Pons (tissue), 1 donor: ENCODE data around the gene LPXN.

ENCODE experiments used
- DNase-seq: peaks from one replicate; pipeline ENCODE4 v3.0.0-alpha.2; 2016; ENCODE audit warnings: low spot score

Gene LPXN

GRCh38 chr11:58575377-58576020 is at the start of gene LPXN:
Gene LPXN (minus strand): TSS chr11:58575856. CDS start chr11:58575772, 84 bp downstream.
- DNase-seq = peak; percentile 91

DNA sequence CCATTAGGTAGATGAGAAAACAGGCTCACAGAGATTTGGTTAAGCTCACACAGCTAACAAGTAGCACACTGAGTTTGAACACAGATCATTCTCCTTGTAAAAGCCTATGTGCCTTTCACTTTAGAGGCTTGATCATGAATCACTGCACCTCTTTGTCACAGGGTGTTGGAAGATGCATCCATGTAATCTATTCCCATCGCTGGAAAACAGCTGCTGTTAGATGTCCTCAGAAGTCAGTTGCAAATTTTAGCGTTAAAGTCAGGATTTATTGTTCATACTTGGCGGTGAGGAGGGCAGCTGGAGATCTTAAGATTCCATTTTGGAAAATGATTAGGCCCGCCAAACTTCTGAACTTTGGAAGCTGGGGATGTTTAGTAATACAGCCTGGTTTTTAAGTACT is 49.4 kb upstream of the LPXN start:
- no peak for DNase-seq

DNA sequence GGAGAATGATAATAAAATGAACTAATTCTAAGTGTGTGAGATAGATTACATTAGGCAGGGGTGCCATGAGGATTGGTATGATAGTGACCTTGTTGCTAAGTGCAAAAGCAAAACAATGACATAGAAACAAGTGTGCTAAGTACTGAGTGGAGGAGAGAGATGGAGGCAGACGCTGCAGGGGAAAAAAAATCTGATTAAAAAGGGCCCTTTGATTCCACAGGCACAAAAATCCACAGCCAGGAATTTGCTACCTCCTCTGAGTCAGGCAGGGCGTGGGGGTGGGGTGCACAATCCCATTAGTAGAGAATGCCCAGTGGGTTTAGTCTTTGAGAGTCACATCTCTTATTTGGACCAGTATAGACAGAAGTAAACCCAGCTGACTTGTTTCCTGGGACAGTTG is 46.7 kb upstream of the LPXN start, which contains the start of gene CNTF:
Gene CNTF (plus strand): TSS at position 322 of the 400 bp plus-strand sequence. CDS start 88 bp downstream, outside the sequence.
- no peak for DNase-seq

DNA sequence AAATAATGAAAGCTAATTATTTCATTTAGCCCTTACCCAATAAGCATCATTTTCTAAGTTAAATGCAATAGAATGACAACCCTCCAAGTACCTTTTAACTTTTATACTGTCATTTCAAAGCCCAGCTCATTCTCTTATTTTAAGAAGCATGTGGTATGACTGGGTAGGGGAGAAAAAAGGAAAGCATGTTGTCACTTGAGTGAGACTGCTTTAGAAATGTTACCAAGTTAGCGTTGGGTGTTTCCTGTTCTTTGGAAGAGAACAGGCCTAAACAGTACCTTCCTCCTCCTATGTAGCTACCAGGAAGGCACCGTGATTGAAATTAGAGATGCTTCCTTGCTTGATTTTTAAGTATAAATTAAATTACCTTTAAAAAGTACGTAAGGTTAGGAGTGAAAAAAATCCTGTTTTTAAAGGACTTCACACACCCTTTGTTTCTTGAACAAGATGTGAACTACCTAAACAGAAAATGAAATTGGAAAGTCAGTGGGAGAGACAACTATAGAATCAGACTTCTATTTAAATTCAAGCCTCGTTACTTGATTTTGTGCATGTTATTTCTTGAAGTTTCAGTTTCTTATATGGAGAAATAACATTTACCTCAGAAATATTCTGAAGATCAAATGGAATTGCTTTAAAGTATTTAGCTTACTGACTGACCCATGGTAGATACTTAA is 46.1 kb upstream of the LPXN start:
- no peak for DNase-seq

- DNase-seq = peak; percentile 46
Measured at GRCh38 chr11:58617976-58618557, 42.4 kb upstream of the LPXN start.

GRCh38 chr11:58616594-58616993 is 40.9 kb upstream of the LPXN start:
- DNase-seq = peak; percentile 28

- no peak for DNase-seq
Measured at GRCh38 chr11:58615559-58615958, 39.9 kb upstream of the LPXN start.

DNA sequence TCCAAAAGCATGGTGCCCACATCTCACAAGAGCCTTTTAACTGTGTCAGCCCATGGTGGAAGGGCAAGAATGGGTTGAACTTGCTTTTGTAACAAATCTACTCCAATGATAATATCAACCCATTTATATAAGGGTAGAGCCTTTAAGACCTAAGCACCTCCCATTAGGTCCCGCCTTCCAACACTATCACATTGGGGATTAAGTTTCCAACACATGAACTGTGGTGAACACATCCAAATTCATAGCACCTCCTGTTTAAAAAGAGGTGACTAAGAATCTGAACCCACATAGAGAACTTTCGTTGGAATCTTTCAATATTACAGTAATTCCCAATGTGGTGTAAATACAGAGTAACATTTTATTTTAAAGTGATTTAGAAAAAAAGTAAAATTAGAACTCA is 37.6 kb upstream of the LPXN start:
- no peak for DNase-seq

DNA sequence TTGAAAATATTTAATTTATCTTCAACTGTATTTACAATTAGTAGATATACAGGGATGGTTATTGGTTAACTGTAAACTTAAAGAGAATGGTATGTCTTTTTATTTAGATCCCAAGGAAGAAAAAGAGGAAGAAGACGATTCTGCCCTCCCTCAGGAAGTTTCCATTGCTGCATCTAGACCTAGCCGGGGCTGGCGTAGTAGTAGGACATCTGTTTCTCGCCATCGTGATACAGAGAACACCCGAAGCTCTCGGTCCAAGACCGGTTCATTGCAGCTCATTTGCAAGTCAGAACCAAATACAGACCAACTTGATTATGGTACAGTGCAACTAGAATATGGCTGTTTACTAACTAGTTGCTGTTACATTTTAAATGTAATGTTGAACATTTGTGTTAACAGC is 34.1 kb upstream of the LPXN start:
- peak; percentile 19 for DNase-seq

GRCh38 chr11:58608331-58608730 is 32.7 kb upstream of the LPXN start:
- no peak for DNase-seq

DNA sequence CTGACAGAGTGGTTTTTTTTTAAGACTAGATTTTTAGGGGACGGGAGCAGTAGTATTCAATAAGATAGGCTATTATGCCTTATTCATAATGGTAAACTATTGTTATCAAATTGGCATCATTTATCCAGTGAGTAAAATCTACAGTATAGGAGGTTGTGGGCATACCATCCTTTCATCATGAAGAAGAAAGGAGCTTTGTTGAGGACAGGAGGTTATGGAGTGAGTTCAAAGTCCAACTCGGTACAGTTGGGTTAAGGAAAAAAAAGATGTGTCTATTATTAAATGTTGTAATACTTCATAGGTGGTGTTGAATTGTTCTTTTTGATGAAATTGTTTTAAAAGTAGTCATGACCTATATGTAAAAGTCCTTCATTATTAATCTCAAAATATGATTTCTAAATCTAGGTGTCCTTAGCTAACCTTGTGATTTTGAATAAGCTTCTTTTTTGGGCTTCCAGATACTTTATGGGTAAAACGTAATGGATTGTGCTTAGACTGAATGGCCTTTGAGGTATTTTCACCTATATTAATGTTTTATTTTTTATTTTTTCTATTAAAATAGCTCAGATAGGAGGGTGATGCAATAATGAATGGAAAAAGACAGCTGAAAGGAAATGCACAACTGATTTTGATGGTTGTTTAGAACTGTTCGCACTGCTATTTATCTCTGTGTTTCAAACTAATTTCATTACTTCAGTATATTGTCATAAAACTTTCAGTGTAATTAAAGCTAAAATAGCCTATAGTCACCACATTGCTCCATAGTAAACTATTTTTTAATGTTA is 31.5 kb upstream of the LPXN start:
- DNase-seq = no peak

DNA sequence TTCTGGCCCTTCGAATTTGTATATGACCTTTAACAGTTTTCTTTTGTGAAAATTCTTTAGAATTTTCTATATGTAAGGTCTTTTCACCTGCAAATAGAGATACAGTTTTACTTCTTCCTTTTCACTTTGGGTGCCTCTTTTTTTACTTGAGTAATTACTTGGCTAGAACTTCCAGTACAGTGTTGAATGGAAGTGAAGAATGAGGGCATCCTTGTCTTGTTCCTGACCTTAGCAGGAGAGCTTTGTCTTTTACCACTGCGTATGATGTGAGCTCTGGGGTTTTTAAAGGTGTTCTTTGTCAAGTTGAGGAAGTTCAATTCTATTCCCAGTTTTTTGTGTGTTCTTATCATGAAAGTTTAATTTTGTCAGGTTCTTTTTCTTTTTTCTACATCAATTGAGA is 24.9 kb upstream of the LPXN start:
- no peak for DNase-seq

DNA sequence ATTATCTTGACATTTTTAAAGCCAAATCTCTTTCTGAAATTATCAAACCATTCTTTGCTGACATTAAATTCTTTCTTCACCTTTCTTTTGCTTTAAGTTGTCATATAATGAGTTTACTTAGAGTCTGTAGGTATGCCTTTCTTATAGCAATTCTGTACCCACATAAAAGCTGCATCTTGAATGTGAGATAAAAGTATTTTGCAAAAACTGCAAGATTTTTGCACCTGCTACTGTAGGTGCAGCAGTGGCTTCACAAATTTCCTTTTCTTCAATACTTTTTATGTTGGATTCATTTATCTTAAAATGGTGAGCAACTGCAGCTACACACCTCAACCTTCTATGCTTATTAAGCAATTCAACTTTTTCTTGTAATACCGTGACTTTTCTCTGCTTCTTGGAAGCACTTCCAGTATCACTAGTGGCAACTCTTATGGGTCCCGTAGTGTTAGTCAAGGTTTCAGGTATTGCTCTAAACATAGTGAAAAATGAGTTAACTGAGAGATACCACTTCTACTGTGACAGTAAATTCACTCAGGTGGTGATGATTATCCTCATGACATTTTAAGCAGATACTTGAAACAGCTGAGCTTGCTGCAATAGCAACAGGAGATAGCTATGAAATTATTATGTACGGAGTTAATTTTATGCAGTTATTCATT is 22.0 kb upstream of the LPXN start:
- no peak for DNase-seq

DNA sequence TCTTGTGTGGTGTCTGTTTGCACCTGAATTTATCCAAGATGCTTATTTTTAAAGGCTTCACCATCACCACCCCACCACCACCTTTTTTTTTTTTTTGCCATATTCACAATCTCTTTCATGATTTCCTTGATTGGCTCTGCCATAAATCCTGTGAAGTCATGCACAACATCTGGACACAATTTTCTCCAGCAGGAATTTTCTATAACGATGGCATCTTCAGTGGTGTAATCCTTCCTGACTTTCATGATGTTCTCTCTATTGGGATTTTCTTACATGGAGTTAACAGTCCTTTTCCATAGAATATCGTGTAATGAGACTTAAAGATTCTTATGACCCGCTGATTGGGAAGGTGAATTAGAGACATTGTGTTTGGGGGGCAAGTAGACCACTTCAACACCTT is 21.0 kb upstream of the LPXN start:
- DNase-seq = no peak

DNA sequence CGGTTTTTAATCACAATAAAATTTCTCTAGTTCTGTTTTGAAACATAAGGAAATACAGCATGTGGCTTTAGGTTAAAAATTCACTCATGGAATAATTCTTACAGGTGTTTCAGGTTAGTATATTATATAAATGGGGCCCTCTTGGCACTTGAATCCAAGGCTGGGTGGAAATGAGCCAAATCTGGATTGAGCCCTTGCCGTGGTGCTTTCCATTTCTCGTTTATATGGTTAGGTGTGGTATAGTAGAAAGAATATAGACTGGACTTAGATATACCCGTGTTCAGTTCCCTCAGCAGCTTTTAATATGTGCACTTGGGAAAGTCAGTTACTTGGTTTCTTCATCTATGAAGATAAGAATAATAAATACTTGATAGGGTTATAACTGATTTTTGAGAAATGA is 19.2 kb upstream of the LPXN start:
- DNase-seq = no peak

- no peak for DNase-seq
Measured at GRCh38 chr11:58592760-58593472, 17.3 kb upstream of the LPXN start.

DNA sequence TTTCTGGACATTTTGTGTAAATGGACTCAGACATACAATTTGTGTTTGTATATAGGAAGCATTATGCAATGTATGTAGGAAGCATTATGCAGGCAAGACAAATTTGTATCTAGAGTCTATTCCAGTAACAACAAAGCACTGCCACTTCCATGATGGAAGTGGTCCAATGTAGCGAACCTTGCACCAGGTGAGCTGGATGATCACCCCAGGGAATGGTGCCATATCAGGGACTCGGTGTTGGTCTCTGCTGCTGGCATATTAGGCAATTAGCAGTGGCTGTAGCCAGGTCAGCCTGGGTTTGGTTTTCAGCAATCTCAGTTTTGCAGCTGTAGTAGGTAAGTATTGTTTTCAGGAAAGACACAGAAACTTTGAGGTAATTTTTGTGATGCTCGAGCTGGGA is 16.0 kb upstream of the LPXN start:
- DNase-seq = no peak

DNA sequence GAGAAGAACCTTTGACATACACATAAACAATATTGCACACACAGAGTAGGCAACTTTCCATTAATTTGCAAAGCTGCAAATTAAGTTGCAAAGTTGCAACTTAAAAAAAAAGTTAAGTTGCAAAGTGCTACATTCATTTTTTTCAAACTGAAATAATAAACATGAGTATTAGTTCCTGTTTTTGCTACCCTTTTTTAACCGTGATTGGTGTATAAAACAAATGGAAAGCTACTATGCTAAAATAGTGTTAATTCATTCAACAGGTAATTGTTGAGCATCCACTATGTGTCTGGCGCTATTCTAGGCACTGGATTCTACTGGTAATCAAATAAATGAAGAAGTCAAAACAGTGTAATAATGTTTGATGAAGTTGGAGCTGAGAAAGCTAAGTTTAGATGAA is 11.3 kb upstream of the LPXN start:
- no peak for DNase-seq

GRCh38 chr11:58582437-58582836 is 6.8 kb upstream of the LPXN start:
- DNase-seq = no peak

DNA sequence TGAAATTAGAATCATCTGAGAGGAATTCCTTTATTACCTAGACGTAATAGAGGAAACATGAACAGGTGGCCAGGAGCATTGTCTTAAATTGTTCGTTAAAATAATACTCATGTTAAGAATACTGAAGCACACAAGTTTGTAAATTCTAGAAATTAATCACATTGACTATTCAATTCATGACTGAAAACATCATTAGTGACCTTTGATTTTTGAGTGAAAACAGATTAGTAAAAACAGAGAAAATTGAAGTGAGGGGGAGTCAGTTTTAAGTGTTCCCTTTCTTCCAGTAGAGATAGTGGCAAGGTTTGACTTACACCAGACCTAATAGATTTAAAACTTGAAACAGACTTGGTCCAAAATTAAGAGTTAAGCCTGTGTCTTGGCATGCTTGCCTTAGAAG is 4.7 kb upstream of the LPXN start:
- peak; percentile 20 for DNase-seq
